HG03432 (cell line): ENCODE measurements around the gene MYL11.
A peak's percentile ranks its signal among the peaks of the same experiment; 100 is the strongest.

ENCODE experiments used
- ATAC-seq: cut with Tn5 transposase; IDR thresholded peaks from one replicate; pipeline ENCODE4 v1.9.1; 2021; ENCODE audit warnings: mild to moderate bottlenecking, moderate library complexity; ENCODE audit not compliant: unreplicated experiment

Gene MYL11

GRCh38 chr16:30416624-30417528, 42.3 kb downstream of the MYL11 start:
- no peak for ATAC-seq

GRCh38 chr16:30417529-30418349, 43.1 kb downstream of the MYL11 start:
- peak; percentile 75 for ATAC-seq

- ATAC-seq, result no peak
Measured at GRCh38 chr16:30418350-30419181, 44.0 kb downstream of the MYL11 start.

GRCh38 chr16:30421010-30421409, 46.4 kb downstream of the MYL11 start:
- ATAC-seq, result no peak
